ENCODE measurements around the gene C1GALT1.

DNA sequence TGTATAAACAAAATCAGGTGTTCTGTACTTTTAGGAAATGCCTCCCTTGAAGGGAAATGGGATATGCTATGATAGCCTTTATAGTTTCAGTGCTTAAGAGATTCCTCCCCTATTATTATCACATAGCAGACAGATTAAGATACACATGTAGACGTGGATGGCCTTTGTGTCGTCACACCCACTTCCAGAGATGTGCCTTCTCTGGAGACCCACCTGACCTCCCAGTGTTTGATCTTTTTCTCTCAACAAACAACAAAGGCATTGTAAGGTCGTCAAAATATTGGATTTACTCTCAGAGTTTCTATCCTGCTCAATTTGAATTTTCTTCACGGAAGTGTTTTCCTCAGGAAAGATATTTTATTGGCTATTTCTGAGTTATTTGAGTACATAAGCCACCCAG lies 25.7 kb upstream of the C1GALT1 start:
- TF ChIP-seq, protein P1, sequence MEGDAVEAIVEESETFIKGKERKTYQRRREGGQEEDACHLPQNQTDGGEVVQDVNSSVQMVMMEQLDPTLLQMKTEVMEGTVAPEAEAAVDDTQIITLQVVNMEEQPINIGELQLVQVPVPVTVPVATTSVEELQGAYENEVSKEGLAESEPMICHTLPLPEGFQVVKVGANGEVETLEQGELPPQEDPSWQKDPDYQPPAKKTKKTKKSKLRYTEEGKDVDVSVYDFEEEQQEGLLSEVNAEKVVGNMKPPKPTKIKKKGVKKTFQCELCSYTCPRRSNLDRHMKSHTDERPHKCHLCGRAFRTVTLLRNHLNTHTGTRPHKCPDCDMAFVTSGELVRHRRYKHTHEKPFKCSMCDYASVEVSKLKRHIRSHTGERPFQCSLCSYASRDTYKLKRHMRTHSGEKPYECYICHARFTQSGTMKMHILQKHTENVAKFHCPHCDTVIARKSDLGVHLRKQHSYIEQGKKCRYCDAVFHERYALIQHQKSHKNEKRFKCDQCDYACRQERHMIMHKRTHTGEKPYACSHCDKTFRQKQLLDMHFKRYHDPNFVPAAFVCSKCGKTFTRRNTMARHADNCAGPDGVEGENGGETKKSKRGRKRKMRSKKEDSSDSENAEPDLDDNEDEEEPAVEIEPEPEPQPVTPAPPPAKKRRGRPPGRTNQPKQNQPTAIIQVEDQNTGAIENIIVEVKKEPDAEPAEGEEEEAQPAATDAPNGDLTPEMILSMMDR (conservative IDR thresholded peaks at IDR 0.05; ENCODE audit: low read depth in 2 of 2): no peak
- TF ChIP-seq POLR2AphosphoS5 (IDR thresholded peaks at IDR 0.05; ENCODE audit: low read depth) (no peak), EZH2 (IDR thresholded peaks at IDR 0.05; ENCODE audit: low read depth, unreplicated experiment) (no peak), JUNB (IDR thresholded peaks at IDR 0.05; ENCODE audit: unreplicated experiment) (no peak), EZH2phosphoT487 (IDR thresholded peaks at IDR 0.05; ENCODE audit: unreplicated experiment) (no peak), STAT1 (IDR thresholded peaks at IDR 0.05; ENCODE audit: unreplicated experiment) (no peak), CREB1 (CRISPR knock-in tag; IDR thresholded peaks at IDR 0.05; ENCODE audit: low read depth) (no peak), ZNF462 (CRISPR knock-in tag; IDR thresholded peaks at IDR 0.05) (no peak)
- TF ChIP-seq, protein P2, sequence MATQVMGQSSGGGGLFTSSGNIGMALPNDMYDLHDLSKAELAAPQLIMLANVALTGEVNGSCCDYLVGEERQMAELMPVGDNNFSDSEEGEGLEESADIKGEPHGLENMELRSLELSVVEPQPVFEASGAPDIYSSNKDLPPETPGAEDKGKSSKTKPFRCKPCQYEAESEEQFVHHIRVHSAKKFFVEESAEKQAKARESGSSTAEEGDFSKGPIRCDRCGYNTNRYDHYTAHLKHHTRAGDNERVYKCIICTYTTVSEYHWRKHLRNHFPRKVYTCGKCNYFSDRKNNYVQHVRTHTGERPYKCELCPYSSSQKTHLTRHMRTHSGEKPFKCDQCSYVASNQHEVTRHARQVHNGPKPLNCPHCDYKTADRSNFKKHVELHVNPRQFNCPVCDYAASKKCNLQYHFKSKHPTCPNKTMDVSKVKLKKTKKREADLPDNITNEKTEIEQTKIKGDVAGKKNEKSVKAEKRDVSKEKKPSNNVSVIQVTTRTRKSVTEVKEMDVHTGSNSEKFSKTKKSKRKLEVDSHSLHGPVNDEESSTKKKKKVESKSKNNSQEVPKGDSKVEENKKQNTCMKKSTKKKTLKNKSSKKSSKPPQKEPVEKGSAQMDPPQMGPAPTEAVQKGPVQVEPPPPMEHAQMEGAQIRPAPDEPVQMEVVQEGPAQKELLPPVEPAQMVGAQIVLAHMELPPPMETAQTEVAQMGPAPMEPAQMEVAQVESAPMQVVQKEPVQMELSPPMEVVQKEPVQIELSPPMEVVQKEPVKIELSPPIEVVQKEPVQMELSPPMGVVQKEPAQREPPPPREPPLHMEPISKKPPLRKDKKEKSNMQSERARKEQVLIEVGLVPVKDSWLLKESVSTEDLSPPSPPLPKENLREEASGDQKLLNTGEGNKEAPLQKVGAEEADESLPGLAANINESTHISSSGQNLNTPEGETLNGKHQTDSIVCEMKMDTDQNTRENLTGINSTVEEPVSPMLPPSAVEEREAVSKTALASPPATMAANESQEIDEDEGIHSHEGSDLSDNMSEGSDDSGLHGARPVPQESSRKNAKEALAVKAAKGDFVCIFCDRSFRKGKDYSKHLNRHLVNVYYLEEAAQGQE (IDR thresholded peaks at IDR 0.05; ENCODE audit: unreplicated experiment): no peak
- TF ChIP-seq, protein P3, sequence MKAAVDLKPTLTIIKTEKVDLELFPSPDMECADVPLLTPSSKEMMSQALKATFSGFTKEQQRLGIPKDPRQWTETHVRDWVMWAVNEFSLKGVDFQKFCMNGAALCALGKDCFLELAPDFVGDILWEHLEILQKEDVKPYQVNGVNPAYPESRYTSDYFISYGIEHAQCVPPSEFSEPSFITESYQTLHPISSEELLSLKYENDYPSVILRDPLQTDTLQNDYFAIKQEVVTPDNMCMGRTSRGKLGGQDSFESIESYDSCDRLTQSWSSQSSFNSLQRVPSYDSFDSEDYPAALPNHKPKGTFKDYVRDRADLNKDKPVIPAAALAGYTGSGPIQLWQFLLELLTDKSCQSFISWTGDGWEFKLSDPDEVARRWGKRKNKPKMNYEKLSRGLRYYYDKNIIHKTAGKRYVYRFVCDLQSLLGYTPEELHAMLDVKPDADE (IDR thresholded peaks at IDR 0.05): no peak
